Uterus (tissue), 4 donors: Measurements from ENCODE around the gene NOL3. TPM values are rescaled to one million over a fixed set of nuclear protein-coding genes. Genes with fewer than 3 reads are reported as not detected.

ENCODE experiments used
- DNase-seq, 2 donors: peaks; one replicate each; pipeline ENCODE4 v3.0.0-alpha.2; 2019 to 2020
- H3K27ac ChIP-seq, 2 donors: fragments of 200-600 bp; sonication (generic); 1 replicate in 1 of 2; 2 replicates in 1 of 2; pipeline ENCODE4 v1.5.1; 2016 to 2018
- H3K27me3 ChIP-seq, 2 donors: fragments of 200-600 bp; sonication (generic); one replicate each; pipeline ENCODE4 v1.5.1; 2018 to 2019; ENCODE audit warnings: control low read depth in 1 of 2
- H3K36me3 ChIP-seq, 2 donors: fragments of 200-600 bp; sonication (generic); one replicate each; pipeline ENCODE4 v1.5.1; 2019; ENCODE audit warnings: control low read depth in 1 of 2
- H3K4me1 ChIP-seq, 2 donors: fragments of 200-600 bp; sonication (generic); one replicate each; pipeline ENCODE4 v1.5.1; 2018 to 2019; ENCODE audit warnings: control low read depth in 1 of 2
- H3K4me3 ChIP-seq, 2 donors: fragments of 200-600 bp; sonication (generic); 1 replicate in 1 of 2; 2 replicates in 1 of 2; pipeline ENCODE4 v1.5.1; 2018 to 2019; ENCODE audit warnings: mild to moderate bottlenecking in 1 of 2
- H3K9me3 ChIP-seq, 2 donors: fragments of 200-600 bp; sonication (generic); one replicate each; pipeline ENCODE4 v1.5.1; 2019; ENCODE audit warnings: control low read depth in 1 of 2
- POLR2A ChIP-seq, 2 donors: fragments of 450-650 bp; IDR thresholded peaks; one replicate each; pipeline ENCODE4 v1.6.1; 2016; ENCODE audit warnings: antibody characterized with exemption in 2 of 2, mild to moderate bottlenecking in 1 of 2, moderate library complexity in 1 of 2
- intact Hi-C: fragments of 100-400 bp; cut with DNase I; formaldehyde crosslinking; loops from one replicate; pipeline ENCODE4 v1.15.1; 2023; ENCODE audit warnings: low total_unique reads
- total RNA-seq, 4 donors: library from RNA; depleted of rRNA in 3 of 4; stranded (reverse); fragments of >200 nt in 3 of 4; gene quantifications; one replicate each; pipeline versions ENCODE4 v1.1.0 to v1.2.4, GENCODE V29; 2014 to 2023
- TF ChIP-seq, protein P1 (sequence below), 4 experiments: fragments of 200-600 bp in 2 of 4; fragments of 450-650 bp in 2 of 4; sonication (generic) in 2 of 4; IDR thresholded peaks; one replicate each; pipeline ENCODE4 v1.5.1; 2016 to 2019; ENCODE audit warnings: antibody characterized with exemption in 4 of 4, mild to moderate bottlenecking in 2 of 4, moderate library complexity in 1 of 4
- donor health status: DM: yes; HTN: yes; CAD: no.

Gene NOL3
- total RNA-seq, 4 donors from 2014 or later = 3.3 to 29.7 (median 17.0) TPM

- Histone ChIP-seq H3K36me3 (no peaks in the 10 kb centered on the region), H3K27me3 (no peaks in the 10 kb centered on the region), H3K9me3 (no peaks in the 10 kb centered on the region), H3K4me3 (no peak overlapping the region), H3K4me1 (peaks cover 9 to 11% of the 10 kb centered on the region in 2 donors), H3K27ac (no peak overlapping the region)
- TF ChIP-seq, protein P1, sequence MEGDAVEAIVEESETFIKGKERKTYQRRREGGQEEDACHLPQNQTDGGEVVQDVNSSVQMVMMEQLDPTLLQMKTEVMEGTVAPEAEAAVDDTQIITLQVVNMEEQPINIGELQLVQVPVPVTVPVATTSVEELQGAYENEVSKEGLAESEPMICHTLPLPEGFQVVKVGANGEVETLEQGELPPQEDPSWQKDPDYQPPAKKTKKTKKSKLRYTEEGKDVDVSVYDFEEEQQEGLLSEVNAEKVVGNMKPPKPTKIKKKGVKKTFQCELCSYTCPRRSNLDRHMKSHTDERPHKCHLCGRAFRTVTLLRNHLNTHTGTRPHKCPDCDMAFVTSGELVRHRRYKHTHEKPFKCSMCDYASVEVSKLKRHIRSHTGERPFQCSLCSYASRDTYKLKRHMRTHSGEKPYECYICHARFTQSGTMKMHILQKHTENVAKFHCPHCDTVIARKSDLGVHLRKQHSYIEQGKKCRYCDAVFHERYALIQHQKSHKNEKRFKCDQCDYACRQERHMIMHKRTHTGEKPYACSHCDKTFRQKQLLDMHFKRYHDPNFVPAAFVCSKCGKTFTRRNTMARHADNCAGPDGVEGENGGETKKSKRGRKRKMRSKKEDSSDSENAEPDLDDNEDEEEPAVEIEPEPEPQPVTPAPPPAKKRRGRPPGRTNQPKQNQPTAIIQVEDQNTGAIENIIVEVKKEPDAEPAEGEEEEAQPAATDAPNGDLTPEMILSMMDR (IDR thresholded peaks at IDR 0.05) = no peak
- TF ChIP-seq POLR2A (IDR thresholded peaks at IDR 0.05) = no peak
- no peak for DNase-seq
- intact Hi-C loops = no loop called here
Observed at GRCh38 chr16:67195676-67196075, 25.3 kb downstream of the NOL3 start.

DNA sequence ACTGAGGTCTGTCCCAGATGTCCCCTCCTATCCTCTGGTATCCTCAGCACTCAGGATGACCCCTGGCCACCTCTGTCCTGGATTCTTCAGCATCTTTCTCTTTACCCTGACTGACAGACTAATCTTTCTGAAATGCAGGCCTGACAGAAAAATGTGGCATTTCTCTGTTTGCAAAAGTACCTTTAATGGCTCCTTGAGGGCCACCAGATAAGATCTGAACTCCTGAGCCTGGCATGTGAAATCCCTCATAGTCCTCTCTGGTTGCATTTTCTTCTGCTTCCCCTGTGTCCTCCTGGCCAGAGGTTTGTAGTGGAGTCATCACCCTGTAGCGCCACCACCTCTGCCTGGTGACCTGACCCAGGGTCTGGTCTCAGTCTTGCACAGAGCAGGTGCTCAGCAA lies 26.5 kb downstream of the NOL3 start:
- no peaks in the 10 kb centered on the region for H3K36me3 ChIP-seq
- intact Hi-C loops = no loop called here
- DNase-seq = no peak
- H3K4me3 ChIP-seq = no peak overlapping the region
- no peaks in the 10 kb centered on the region for H3K27me3 ChIP-seq
- H3K27ac ChIP-seq = no peak overlapping the region
- TF ChIP-seq, protein P1 (IDR thresholded peaks at IDR 0.05) = no peak
- TF ChIP-seq POLR2A (IDR thresholded peaks at IDR 0.05) = no peak
- H3K4me1 ChIP-seq = peaks cover 9 to 11% of the 10 kb centered on the region in 2 donors
- H3K9me3 ChIP-seq = no peaks in the 10 kb centered on the region

GRCh38 chr16:67197704-67198103 lies 27.4 kb downstream of the NOL3 start:
- TF ChIP-seq, protein P1 (IDR thresholded peaks at IDR 0.05) = no peak
- no peak for TF ChIP-seq POLR2A (IDR thresholded peaks at IDR 0.05)
- Histone ChIP-seq H3K36me3 (no peaks in the 10 kb centered on the region), H3K27me3 (no peaks in the 10 kb centered on the region), H3K27ac (no peak overlapping the region), H3K9me3 (no peaks in the 10 kb centered on the region), H3K4me3 (no peak overlapping the region), H3K4me1 (peaks cover 7 to 10% of the 10 kb centered on the region in 2 donors)
- intact Hi-C loops = no loop called here
- no peak for DNase-seq

GRCh38 chr16:67198238-67198734 lies 27.9 kb downstream of the NOL3 start:
- TF ChIP-seq POLR2A (IDR thresholded peaks at IDR 0.05) = no peak
- TF ChIP-seq, protein P1 (IDR thresholded peaks at IDR 0.05) = peak; percentile 13 to 46 (median 32)
- DNase-seq = no peak
- Histone ChIP-seq H3K27me3 (no peaks in the 10 kb centered on the region), H3K4me1 (peaks cover 1 to 4% of the 10 kb centered on the region in 2 donors), H3K4me3 (no peak overlapping the region), H3K9me3 (no peaks in the 10 kb centered on the region), H3K36me3 (no peaks in the 10 kb centered on the region), H3K27ac (no peak overlapping the region)
- intact Hi-C loops = no loop called here

DNA sequence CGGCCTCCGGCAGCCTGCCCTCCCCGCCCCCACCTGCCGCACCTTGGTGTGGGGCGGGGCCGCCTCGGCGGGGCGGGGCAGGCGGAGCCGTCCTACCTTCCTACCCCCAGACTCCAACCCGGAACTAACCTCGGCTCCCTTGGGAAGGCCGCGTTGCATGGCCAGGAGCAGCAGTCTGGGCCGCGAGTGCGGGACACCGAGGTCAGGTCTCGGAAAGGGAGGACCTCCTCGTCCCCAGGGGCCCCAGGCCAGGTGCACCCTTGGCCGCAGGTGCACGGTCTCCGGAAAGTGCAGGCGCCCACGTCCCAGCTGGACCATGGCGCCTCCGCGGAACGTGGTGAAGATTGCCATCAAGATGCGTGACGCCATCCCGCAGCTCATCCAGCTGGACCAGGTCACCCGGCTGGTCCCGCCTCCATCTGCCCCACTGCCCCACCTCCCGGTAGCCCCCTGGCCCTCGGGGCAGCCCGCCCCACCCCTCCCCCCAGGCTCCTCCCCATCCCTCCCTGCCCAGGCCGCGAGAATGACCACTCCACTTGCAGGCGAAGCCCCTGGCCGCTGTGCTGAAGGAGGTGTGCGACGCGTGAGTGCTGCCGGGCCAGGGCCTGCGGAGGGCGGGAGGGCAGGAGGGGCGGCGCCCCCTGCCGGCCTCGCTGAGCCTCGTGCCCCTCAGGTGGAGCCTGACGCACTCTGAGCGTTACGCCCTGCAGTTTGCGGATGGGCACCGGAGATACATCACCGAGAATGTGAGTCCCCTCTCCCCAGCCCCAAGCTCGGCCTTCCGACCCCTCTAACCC lies 28.9 kb downstream of the NOL3 start, which contains the start of gene ELMO3:
Gene ELMO3 (plus strand): TSS at position 121 of the 797 bp plus-strand sequence. CDS start 196 bp downstream, at position 317.
- Histone ChIP-seq H3K4me3 (no peak within 1 kb of the TSS), H3K27ac (no peak within 1 kb of the TSS), H3K36me3 (no peaks in the 10 kb centered on the region), H3K27me3 (no peaks in the 10 kb centered on the region), H3K9me3 (no peaks in the 10 kb centered on the region), H3K4me1 (no peaks in the 10 kb centered on the region)
- DNase-seq = no peak
- intact Hi-C loops = no loop called here
- TF ChIP-seq POLR2A (IDR thresholded peaks at IDR 0.05) = no peak
- TF ChIP-seq, protein P1 (IDR thresholded peaks at IDR 0.05) = peak in 2 of 4 experiments; percentile 7 to 24
